Neural progenitor cell (in vitro differentiated cells): Measurements from ENCODE around the gene PSMG1.

Experiments
- EZH2 ChIP-seq: fragments of 200-600 bp; sonication (generic); IDR thresholded peaks from 2 replicates; pipeline ENCODE4 v1.6.1; 2017; ENCODE audit warnings: antibody characterized with exemption, mild to moderate bottlenecking, moderate library complexity
- EZH2phosphoT487 ChIP-seq: fragments of 200-600 bp; sonication (generic); IDR thresholded peaks from 2 replicates; pipeline ENCODE4 v1.6.1; 2017; ENCODE audit warnings: antibody characterized with exemption
- TF ChIP-seq, protein P1 (sequence below): fragments of 200-600 bp; sonication (generic); IDR thresholded peaks from 2 replicates; pipeline ENCODE4 v1.5.1; 2017; ENCODE audit warnings: antibody characterized with exemption, mild to moderate bottlenecking

DNA sequence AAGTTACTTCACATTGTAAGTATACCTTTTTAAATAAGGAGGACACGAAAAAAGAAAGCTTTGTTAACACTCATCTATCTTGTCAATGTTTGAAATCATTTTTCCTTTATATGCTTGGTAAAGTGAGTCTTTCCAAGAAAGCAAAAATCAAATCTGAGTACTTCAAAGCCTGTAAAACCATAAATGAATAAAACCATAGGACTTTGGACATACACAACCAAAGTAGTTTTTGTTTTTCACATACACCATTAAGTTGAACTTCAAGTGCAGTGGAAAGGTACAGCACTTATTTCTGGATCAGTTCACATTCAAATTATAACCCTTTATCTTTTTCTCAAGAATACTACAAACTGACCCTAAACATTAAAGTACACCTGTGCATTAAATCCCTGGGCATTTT, 10.1 kb upstream of the PSMG1 start:
- TF ChIP-seq EZH2 (no peak), EZH2phosphoT487 (no peak)
- TF ChIP-seq, protein P1, sequence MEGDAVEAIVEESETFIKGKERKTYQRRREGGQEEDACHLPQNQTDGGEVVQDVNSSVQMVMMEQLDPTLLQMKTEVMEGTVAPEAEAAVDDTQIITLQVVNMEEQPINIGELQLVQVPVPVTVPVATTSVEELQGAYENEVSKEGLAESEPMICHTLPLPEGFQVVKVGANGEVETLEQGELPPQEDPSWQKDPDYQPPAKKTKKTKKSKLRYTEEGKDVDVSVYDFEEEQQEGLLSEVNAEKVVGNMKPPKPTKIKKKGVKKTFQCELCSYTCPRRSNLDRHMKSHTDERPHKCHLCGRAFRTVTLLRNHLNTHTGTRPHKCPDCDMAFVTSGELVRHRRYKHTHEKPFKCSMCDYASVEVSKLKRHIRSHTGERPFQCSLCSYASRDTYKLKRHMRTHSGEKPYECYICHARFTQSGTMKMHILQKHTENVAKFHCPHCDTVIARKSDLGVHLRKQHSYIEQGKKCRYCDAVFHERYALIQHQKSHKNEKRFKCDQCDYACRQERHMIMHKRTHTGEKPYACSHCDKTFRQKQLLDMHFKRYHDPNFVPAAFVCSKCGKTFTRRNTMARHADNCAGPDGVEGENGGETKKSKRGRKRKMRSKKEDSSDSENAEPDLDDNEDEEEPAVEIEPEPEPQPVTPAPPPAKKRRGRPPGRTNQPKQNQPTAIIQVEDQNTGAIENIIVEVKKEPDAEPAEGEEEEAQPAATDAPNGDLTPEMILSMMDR, result no peak
